ENCODE measurements around the gene FAM83F.

Gene FAM83F

GRCh38 chr22:40051322-40051721 is 56.6 kb downstream of the FAM83F start:
- TF ChIP-seq REST (IDR thresholded peaks at IDR 0.05; ENCODE audit: insufficient read depth in 1 of 2, low read depth in 2 of 2, low read length in 2 of 2) (0 out of 4 replicates have a peak, but pooled peaks of 1 of the 2 experiments have one; percentile 20), POLR2AphosphoS5 (IDR thresholded peaks at IDR 0.05; ENCODE audit: low read depth, low read length) (no peak)

- TF ChIP-seq POLR2AphosphoS5 (IDR thresholded peaks at IDR 0.05; ENCODE audit: low read depth, low read length): no peak
- no peak for TF ChIP-seq REST (IDR thresholded peaks at IDR 0.05; ENCODE audit: insufficient read depth in 1 of 2, low read depth in 2 of 2, low read length in 2 of 2)
- no peak for TF ChIP-seq FOXP2 (optimal IDR thresholded peaks at IDR 0.05; ENCODE audit: borderline replicate concordance, extremely low read depth, extremely low read length, insufficient read depth)
- TF ChIP-seq TAF1 (IDR thresholded peaks at IDR 0.05; ENCODE audit: borderline replicate concordance, insufficient read depth, low read length): no peak
- TF ChIP-seq SIN3A (IDR thresholded peaks at IDR 0.05; ENCODE audit: borderline replicate concordance, insufficient read depth, low read length): no peak
These were observed 58.7 kb downstream of the FAM83F start for GRCh38 chr22:40053460-40053859.

GRCh38 chr22:40054486-40054885 is 59.7 kb downstream of the FAM83F start:
- TF ChIP-seq REST (IDR thresholded peaks at IDR 0.05; ENCODE audit: insufficient read depth in 1 of 2, low read depth in 2 of 2, low read length in 2 of 2) (no peak), SIN3A (IDR thresholded peaks at IDR 0.05; ENCODE audit: borderline replicate concordance, insufficient read depth, low read length) (no peak), POLR2AphosphoS5 (IDR thresholded peaks at IDR 0.05; ENCODE audit: low read depth, low read length) (no peak), FOXP2 (optimal IDR thresholded peaks at IDR 0.05; ENCODE audit: borderline replicate concordance, extremely low read depth, extremely low read length, insufficient read depth) (no peak), TAF1 (IDR thresholded peaks at IDR 0.05; ENCODE audit: borderline replicate concordance, insufficient read depth, low read length) (no peak)

- TF ChIP-seq TAF1 (IDR thresholded peaks at IDR 0.05; ENCODE audit: borderline replicate concordance, insufficient read depth, low read length) (no peak), SIN3A (IDR thresholded peaks at IDR 0.05; ENCODE audit: borderline replicate concordance, insufficient read depth, low read length) (no peak), POLR2AphosphoS5 (IDR thresholded peaks at IDR 0.05; ENCODE audit: low read depth, low read length) (no peak), FOXP2 (optimal IDR thresholded peaks at IDR 0.05; ENCODE audit: borderline replicate concordance, extremely low read depth, extremely low read length, insufficient read depth) (no peak), REST (IDR thresholded peaks at IDR 0.05; ENCODE audit: insufficient read depth in 1 of 2, low read depth in 2 of 2, low read length in 2 of 2) (no peak)
These were observed 60.6 kb downstream of the FAM83F start for GRCh38 chr22:40055143-40055883.

- TF ChIP-seq TAF1 (IDR thresholded peaks at IDR 0.05; ENCODE audit: borderline replicate concordance, insufficient read depth, low read length): no peak
- TF ChIP-seq POLR2AphosphoS5 (IDR thresholded peaks at IDR 0.05; ENCODE audit: low read depth, low read length): no peak
- no peak for TF ChIP-seq FOXP2 (optimal IDR thresholded peaks at IDR 0.05; ENCODE audit: borderline replicate concordance, extremely low read depth, extremely low read length, insufficient read depth)
- TF ChIP-seq SIN3A (IDR thresholded peaks at IDR 0.05; ENCODE audit: borderline replicate concordance, insufficient read depth, low read length): no peak
- TF ChIP-seq REST (IDR thresholded peaks at IDR 0.05; ENCODE audit: insufficient read depth in 1 of 2, low read depth in 2 of 2, low read length in 2 of 2): no peak
These were observed 61.4 kb downstream of the FAM83F start for GRCh38 chr22:40056154-40056553.

All from PFSK-1 (cell line).